Amniotic epithelial cell (primary cell): Measurements from ENCODE around the gene PPM1E.
"Not testable (repeated sequence)": the region's sequence is repeated elsewhere in the genome, so short reads cannot be mapped to it uniquely, and the experiment has no call there.

Source experiments
- DNase-seq: peaks from one replicate; pipeline ENCODE4 v3.0.0-alpha.2; 2010; ENCODE audit warnings: low read depth

The PPM1E gene

DNA sequence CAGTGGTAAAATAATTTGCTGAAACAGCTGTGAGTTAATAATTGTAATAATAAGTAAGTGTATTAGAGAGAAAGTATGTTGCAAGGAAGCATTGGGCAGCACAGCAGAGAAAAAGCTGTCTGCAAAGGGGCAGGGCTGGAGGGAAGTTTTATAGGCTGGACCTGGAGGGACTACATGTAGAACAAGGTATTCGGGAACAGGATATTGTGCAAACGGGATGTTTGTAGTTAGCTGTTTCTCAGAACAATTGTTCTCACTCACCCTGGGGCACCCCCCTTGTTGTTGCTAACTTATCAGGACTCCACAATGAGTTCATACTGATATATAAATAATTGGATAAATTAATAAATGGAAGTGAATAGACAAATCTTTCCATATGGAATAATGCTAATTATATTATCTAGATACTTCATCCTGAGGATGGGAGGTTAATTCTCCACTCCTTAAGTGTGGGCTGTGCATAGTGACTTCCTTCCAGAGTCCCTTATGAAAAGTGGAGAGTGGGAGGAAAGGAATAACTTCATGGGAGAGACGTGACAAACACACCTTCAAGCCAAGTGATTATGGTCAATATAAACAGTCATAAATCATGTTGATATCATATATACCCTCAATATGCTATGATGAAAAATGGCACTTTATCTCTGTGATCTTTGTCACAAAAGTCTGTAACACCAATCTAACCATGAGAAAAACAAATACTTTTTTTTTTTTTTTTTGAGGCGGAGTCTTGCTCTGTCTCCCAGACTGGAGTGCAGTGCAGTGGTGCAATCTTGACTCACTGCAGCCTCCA, 85.4 kb downstream of the PPM1E start:
- no peak for DNase-seq

DNA sequence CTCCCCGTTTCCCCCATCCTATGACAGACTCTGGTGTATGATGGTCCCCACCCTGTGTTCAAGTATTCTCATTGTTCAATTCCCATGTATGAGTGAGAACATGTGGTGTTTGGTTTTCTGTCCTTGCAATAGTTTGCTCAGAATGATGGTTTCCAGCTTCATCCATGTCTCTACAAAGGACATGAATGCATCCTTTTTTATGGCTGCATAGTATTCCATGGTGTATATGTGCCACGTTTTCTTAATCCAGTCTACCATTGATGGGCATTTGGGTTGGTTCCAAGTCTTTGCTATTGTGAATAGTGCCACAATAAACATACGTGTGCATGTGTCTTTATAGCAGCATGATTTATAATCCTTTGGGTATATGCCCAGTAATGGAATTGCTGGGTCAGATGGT, 90.8 kb downstream of the PPM1E start:
- not testable (repeated sequence) for DNase-seq

DNA sequence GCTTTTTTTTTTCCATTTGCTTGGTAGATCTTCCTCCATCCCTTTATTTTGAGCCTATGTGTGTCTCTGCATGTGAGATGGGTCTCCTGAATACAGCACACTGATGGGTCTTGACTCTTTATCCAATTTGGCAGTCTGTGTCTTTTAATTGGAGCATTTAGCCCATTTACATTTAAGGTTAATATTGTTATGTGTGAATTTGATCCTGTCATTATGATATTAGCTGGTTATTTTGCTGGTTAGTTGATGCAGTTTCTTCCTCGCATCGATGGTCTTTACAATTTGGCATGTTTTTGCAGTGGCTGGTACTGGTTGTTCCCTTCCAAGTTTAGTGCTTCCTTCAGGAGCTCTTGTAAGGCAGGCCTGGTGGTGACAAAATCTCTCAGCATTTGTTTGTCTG, 94.5 kb downstream of the PPM1E start:
- DNase-seq: not testable (repeated sequence)

DNA sequence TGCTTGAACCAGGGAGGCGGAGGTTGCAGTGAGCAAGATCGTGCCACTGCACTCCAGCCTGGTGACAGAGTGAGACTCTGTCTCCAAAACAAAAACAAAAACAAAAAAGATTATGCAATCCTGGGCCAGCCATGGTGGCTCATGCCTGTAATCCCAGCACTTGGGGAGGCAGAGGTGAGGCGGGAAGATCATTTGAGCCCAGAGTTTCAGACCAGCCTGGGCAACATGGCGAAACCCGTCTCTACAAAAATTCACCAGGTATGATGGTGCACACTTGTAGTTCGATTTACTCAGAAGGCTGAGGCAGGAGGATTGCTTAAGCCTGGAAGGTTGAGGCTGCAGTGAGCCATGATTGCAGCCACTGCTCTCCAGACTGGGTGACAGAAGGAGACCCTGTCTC, 109.6 kb downstream of the PPM1E start:
- DNase-seq: no peak

DNA sequence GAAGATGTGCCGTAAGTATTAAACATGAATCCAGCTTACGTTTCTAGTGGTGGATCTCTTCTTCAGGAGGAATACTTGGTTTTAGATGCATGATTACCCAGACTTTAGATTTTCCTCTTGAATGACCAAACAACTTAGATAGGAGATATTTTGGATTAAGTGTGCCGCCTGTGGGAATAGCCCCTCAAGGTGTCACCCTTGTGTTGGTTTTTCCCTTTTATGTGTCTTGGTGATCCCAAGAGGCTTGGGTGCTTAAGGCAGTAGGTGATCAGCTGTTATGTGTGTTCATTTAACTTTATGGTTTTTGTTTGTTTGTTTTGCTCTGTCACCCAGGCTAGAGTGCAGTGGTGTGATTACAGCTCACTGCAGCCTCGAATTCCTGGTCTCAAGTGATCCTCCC, 115.1 kb downstream of the PPM1E start:
- DNase-seq: no peak

DNA sequence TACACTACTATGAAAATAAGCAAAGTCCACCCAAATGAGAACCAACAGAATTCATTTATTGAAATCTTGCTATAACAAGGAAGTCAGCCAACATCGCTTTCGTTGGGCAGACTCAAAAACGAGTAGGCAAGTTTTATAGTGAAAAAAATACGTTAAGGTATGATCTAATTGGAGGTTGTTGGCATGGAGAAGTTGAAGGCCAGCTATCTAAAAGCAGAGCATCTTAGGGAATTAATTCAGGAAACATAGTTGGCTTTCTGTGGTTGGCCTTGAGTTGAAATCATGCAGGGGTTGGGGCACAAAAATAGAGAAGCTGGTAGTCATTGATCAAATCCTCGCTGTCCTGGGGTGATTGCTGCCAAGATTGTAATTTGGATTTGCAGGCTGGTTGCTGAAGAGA, 118.3 kb downstream of the PPM1E start:
- DNase-seq: no peak

DNA sequence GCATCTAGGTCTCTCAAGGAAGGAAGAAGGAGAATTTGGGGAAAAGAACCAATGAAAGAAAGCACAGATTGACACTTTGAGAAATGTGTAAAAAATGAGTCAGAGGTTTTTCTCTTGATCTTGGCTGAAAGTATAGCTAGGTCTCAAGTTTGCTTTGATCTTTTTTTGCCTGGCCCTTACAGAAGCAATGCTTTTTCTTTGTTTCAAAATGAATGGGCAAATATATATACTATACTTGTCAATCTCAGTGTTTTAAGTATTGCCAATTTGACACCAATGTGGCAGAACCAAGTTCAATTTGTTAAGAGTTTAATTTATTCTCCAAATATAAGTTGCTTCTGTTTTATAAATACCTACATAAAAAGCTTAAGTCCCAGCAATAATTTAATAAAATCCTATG, 119.6 kb downstream of the PPM1E start:
- no peak for DNase-seq

DNA sequence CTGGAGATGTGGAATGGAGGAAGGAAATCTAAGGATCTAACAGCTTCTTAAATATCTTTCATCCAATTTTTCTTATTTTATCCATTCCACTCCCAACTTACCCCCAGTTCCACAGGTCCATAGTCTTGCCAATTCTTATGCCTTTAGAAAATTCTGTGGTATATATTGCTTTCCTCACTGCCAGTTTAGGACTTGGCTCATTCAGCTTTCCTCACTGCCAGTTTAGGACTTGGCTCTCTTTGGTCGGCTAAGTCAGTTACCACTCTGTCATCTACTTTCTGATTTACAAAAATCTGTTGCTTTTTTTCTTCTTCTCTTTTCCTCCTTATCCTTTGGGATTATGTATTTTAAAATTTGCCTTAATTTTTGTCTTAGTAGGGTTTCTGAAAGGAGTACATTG, 128.5 kb downstream of the PPM1E start:
- DNase-seq: no peak

DNA sequence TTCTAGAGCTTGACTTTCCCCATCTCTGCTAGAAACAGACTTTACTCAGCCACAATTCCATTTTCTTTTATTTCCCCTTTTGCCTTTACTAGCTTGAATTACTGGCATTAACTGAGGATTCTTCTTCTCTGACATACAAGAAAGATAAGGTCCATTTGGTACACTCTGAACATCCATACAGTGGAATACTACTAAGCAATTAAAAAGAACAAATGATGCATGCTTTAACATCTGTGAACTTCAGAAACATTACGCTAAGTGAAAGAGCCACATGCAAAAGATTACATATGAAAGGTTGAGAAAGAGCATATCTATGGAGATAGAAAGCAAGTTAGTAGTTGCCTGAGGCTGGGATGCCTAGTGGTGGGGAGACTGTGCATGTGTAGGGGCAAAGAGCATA, 130.9 kb downstream of the PPM1E start:
- no peak for DNase-seq

DNA sequence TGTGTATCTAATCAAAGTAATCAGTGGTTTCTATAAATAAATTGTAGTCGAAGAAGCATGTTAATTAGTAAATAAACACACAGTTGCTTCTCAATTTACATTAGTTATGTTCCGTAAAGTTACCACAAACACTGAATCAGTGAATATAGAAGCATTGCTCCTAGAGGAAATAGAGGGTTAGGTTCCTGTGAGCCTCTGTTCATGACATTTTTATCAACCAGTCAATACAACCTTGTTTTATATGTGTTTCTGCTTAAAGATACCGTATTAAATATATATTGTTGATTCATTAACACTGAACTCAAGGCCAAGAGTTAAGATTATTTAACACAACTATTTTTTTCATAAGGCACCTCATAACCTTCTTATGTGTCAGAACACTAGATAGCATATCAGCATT, 134.3 kb downstream of the PPM1E start:
- no peak for DNase-seq

DNA sequence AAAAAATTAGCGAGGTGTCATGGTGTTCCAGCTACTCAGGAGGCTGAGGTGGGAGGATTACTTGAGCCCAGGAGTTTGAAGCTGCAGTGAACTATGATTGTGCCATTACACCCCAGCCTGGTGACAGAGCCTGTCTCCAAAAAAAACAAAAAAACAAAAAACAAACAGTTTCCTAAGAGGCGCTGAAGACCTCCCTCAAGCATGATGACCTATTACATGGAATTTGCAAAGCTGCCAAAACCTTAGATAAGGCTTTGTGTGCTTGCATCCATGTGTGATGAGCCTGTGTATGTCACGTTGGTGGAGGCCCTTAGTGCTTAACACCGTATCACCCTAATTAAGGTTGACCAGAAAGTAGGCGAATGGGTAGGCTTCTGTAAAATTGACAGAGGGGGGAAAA, 143.5 kb downstream of the PPM1E start:
- no peak for DNase-seq

DNA sequence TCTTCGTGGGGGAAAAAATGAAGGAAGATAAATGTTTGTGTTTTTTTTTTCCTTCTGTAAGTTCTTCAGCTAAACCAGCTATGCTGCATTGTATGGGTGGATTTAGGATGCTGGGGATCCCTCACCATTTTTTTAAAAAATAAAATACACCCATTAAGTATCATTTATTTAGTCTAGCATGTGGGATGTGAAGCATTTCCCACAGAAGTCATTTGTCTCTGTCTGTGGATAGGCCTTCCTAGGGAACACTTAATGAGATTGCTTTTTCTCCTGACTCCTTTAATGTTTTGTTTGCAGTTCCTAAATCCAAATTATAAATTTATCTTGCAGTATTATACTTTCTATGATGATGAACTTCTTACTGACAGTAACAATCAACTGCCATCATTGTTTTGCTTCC, 146.7 kb downstream of the PPM1E start:
- no peak for DNase-seq

DNA sequence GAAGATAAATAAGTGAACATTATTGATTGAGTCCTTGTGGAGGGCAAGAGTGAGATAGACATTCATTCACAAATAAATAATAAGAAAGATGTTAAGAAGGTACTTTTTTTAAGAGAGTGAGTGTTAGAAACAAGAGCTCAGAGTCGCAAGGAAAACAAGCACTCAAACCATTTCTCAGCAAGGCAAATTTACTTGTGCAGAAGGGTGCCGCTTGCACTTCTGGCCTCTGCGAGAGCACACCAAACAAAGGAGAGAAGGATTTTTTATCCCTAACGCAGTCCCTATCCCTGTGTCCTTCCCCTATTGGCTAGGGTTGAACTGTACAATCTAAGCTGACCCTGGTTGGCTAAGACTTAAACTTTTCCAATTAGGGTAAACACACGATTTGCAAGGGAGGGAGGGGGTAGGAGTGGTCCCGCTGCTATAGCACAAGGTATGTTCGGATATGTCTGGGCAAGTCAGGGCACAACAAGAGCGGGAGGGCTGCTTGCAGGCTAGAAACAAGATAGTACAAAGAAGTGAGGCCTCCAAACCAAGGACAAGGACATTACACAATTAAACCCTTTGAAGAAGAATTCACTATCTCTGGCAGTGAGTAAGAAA, 156.2 kb downstream of the PPM1E start:
- no peak for DNase-seq

DNA sequence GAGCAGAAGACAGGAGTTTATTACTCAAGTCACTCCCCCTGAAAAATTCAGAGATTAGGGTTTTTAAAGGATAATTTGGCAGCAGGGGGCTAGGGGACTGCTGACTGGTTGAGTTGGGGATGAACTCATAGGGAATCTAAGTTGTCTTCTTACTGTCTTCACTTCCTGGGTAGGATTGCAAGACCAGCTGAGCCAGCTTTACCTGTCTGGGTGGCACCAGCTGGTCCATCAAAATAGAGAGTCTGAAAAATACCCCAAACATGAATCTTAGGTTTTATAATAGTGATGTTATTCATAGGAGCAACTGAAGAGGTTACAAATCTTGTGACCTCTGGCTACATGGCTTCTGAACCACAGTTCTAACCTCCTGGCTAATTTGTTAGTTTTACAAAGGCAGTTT, 157.9 kb downstream of the PPM1E start:
- DNase-seq: peak; percentile 2

DNA sequence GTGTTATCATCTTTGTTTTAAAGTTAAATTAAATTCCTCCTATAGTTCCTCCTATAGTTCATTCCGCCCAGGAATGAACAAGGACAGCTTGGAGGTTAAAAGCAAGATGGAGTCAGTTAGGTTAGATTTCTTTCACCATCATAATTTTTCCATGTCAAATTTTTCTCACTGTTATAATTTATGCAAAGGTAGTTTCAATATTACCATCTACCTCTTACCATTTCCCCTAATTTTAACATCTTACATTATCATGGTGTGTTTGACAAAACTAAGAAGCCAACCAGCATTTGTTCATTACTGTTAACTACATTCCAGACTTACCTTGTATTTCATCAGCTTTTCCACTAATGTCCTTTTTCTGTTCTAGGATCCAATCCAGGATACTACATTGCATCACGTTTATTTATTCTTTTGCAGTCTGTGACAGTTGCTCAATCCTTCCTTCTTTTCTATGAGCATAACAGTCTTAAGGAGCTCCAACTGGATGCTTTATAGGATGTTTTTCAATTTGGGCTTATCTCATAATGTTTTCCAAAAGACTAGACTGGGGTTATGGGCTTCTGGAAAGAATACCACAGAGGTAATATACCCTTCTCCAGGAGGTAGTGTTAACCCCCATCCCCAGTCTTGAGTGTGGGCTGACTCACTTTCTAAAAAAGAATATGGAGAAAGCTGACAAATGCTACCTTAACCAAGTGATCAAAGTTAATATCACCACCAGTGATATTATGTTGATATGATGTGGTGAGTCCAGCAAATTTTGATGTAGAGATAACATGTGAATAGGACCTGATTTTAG, 158.5 kb downstream of the PPM1E start:
- peak; percentile 82 for DNase-seq

DNA sequence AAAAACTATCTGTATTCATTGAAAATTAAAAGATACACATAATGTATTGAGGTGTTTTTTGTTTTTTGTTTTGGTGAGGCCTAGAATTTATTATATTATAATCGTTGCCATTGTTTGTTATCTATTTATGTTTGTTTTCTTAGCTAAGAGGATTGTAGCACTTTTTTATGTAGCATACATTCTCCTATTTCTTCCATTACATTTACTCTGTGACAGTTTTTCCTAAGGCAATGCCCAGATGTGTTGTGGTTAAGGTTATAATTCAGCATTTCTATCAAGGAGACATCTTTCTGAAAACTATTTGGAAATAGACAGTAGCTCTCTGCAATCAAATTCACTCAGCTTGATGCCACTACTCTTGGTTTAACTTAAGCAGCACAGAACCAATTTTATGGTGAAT, 161.6 kb downstream of the PPM1E start:
- no peak for DNase-seq

DNA sequence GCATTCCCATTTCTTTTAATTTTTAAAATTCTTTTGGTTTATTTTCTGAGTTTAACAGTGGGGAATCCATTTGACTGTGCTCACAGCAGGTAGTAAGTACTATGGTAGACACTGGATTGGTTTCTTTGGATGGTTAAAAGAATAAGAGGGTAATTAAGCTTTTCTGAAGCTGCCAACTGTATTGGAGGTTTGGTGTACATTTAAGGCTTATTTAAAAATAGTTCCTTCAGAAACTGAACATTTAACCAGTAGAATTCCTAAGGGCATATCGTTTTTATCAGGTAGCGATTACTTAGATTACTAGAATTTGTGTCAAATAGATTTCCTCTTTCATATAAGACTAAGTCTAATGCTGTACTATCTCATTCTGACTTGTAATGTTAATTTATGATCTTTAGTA, 162.4 kb downstream of the PPM1E start:
- DNase-seq: no peak

DNA sequence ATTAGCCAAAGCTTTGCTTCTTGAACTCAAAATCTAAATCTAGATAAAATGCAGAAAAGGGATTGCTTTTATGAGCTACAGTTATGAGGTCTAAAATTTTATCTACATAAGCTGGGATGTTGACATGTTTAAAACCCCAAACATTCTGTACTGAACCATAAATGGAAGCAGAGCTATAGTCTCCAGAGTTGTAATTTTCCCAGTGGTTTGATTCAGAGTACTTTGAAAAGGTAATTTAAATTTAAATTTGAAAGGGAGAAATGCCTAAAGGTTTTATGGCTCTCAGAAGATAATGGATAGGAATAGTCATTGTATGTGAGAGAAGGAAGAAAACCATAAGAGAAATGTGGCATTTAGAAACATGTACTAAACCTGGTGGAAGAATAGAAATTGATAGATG, 163.2 kb downstream of the PPM1E start:
- no peak for DNase-seq

DNA sequence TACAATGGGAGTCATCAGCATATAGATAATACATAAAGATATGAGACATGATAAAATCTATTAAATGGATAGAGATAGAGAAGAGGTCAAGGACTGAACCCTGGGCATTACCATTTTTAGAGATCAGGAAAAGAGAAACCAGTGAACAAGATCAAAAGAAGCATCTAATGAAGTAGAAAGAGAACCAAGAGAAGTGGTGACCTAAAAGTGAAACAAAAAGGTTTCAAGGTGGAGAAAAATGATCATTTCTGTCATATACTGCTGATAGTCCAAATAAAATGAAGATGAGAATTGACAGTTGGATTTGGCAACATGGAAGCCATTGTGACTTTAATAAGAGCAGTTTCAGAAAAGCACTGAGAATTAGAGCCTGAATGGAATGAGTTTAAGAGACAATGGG, 165.1 kb downstream of the PPM1E start:
- DNase-seq: no peak

DNA sequence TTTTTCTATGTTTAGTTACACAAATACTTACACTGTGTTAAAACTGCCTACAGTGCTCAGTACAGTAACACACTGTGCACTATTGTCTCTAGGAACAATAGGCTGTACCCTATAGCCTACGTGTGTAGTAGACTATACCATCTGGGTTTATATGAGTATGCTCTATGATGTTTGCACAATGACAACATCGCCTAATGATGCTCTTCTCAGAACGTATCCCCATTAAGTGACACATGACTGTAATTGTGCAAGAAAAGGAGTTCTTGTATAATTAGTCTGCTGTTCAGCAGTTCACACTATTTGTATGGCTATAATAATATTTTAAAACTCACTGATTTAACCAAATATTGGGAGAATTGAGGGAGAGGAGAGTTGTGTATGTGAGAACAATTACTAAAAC, 177.3 kb downstream of the PPM1E start:
- no peak for DNase-seq

DNA sequence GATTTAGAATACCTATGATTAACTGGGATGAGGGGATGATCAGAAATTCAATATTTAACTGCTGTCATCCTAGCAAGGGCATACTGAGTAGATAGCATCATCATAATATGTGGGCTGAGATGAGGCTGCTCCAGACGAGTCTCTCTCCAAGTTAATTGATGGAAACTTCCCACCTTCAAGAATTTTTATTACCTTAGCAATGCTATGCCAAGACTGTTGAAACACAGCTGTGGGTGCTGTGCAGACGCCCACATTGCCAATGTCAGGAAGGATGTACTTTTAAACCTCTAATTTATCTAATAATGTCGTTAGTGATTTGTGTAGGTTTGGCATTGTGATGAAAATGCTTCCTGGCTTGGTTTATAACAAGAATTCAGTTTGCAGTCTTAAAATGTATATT, 180.6 kb downstream of the PPM1E start:
- no peak for DNase-seq

DNA sequence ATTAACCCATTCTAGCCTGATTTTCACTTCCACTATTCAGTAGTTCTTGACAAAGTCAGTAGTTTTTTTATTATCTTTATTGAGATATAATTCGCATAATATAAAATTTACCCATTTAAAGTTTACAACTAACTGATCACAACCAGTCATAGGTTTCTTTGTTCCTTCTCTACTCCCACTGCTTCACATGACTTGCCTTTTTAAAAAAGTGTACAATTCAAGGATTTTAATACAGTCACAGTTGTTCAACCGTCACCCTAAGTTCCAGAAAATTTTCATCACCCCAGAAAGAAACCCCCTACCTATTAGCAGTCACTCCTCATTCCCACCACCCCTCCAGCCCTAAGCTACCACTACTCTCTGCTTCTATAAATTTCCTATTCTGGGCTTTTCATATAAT, 188.5 kb downstream of the PPM1E start:
- no peak for DNase-seq

DNA sequence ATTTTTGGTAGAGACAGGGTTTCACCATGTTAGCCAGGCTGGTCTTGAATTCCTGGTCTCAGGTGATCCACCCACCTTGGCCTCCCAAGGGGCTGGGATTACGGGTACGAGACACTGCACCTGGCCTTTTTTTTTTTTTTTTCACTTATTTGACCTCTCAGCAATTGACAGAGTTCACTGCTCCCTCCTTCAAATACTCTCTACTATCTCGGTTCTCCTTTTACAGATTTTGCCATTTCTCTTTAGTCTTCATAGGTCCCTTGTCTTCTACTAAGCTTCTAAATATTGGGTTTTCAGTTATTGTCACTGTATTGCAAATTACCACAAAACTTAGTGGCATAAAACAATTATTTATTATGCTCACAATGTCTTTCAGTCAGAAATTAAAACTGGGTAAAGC, 191.8 kb downstream of the PPM1E start:
- DNase-seq: no peak
